ENCODE results near the gene CTNNA3. TPM values are rescaled to one million over a fixed set of nuclear protein-coding genes. Genes with fewer than 3 reads are reported as not detected.

The CTNNA3 gene
- total RNA-seq, 1 donor from 2014 or later = 0.13 TPM

- no peak for DNase-seq (ENCODE audit: low read depth in 2 of 2)
Measured at GRCh38 chr10:65964205-65964604, 1731.8 kb downstream of the CTNNA3 start.

GRCh38 chr10:65952086-65952485 is 1743.9 kb downstream of the CTNNA3 start:
- DNase-seq (ENCODE audit: low read depth in 2 of 2) = no peak

- no peak for DNase-seq (ENCODE audit: low read depth in 2 of 2)
Measured at GRCh38 chr10:65950075-65950474, 1745.9 kb downstream of the CTNNA3 start.

- DNase-seq (ENCODE audit: low read depth in 2 of 2) = no peak
Measured at GRCh38 chr10:65949526-65949925, 1746.5 kb downstream of the CTNNA3 start.

GRCh38 chr10:65945061-65945460 is 1750.9 kb downstream of the CTNNA3 start:
- DNase-seq (ENCODE audit: low read depth in 2 of 2) = no peak

GRCh38 chr10:65943451-65943850 is 1752.5 kb downstream of the CTNNA3 start:
- no peak for DNase-seq (ENCODE audit: low read depth in 2 of 2)

- no peak for DNase-seq (ENCODE audit: low read depth in 2 of 2)
Measured at GRCh38 chr10:65940816-65941662, 1755.0 kb downstream of the CTNNA3 start.

GRCh38 chr10:65940105-65940504 is 1755.9 kb downstream of the CTNNA3 start:
- no peak for DNase-seq (ENCODE audit: low read depth in 2 of 2)

- no peak for DNase-seq (ENCODE audit: low read depth in 2 of 2)
Measured at GRCh38 chr10:65931291-65932070, 1764.5 kb downstream of the CTNNA3 start.

GRCh38 chr10:65911151-65911835 is 1784.7 kb downstream of the CTNNA3 start:
- no peak for DNase-seq (ENCODE audit: low read depth in 2 of 2)

GRCh38 chr10:65910209-65910608 is 1785.8 kb downstream of the CTNNA3 start:
- no peak for DNase-seq (ENCODE audit: low read depth in 2 of 2)

- no peak for DNase-seq (ENCODE audit: low read depth in 2 of 2)
Measured at GRCh38 chr10:65907199-65907712, 1788.7 kb downstream of the CTNNA3 start.

- DNase-seq (ENCODE audit: low read depth in 2 of 2) = no peak
Measured at GRCh38 chr10:65903620-65904019, 1792.4 kb downstream of the CTNNA3 start.

GRCh38 chr10:65900271-65900670 is 1795.7 kb downstream of the CTNNA3 start:
- DNase-seq (ENCODE audit: low read depth in 2 of 2) = no peak

- no peak for DNase-seq (ENCODE audit: low read depth in 2 of 2)
Measured at GRCh38 chr10:65898055-65898454, 1797.9 kb downstream of the CTNNA3 start.

GRCh38 chr10:65894961-65895360 is 1801.0 kb downstream of the CTNNA3 start:
- DNase-seq (ENCODE audit: low read depth in 2 of 2) = no peak

- no peak for DNase-seq (ENCODE audit: low read depth in 2 of 2)
Measured at GRCh38 chr10:65894379-65894778, 1801.6 kb downstream of the CTNNA3 start.

- DNase-seq (ENCODE audit: low read depth in 2 of 2) = no peak
Measured at GRCh38 chr10:65893676-65894075, 1802.3 kb downstream of the CTNNA3 start.

- DNase-seq (ENCODE audit: low read depth in 2 of 2) = no peak
Measured at GRCh38 chr10:65892284-65892683, 1803.7 kb downstream of the CTNNA3 start.

- DNase-seq (ENCODE audit: low read depth in 2 of 2) = no peak
Measured at GRCh38 chr10:65891073-65891981, 1804.7 kb downstream of the CTNNA3 start.

GRCh38 chr10:65864529-65864928 is 1831.5 kb downstream of the CTNNA3 start:
- no peak for DNase-seq (ENCODE audit: low read depth in 2 of 2)

Measured in dermis microvascular lymphatic vessel endothelial cell (primary cell).